Esophagus mucosa (tissue), 1 donor: ENCODE results near the gene NT5DC3. TPM values are rescaled to one million over a fixed set of nuclear protein-coding genes. Genes with fewer than 3 reads are reported as not detected.

Experiments used
- ATAC-seq: fragments of 200-7000 bp; cut with Tn5 transposase; one replicate; pipeline ENCODE4 v1.9.1; 2020
- total RNA-seq: library from RNA; stranded (reverse); gene quantifications from one replicate; pipeline ENCODE4 v1.2.4, GENCODE V29; 2023
- donor health status: DM: yes; HTN: yes; CAD: no.

The NT5DC3 gene
- total RNA-seq, 1 donor from 2014 or later, result 4.8 TPM

DNA sequence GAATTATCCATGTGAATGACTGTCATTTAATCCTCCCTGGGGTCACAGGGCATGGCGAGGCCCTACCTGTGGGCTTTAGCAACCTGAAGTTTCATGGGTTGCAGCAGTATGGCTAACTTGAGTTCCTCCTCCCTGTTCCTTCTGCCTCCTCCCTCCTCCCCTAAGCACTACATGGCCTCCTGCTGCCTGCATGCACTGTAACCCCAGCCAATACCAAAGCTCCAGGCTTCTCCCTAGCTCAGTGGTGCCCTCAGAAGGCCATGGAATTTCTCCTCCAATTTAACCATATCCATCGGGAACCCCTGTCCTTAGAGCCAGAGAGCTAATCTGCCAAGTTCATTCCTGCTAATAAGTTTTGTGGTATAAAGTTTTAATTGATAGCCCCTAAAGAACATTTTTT, 95.1 kb downstream of the NT5DC3 start:
- ATAC-seq, result peak; percentile 16

DNA sequence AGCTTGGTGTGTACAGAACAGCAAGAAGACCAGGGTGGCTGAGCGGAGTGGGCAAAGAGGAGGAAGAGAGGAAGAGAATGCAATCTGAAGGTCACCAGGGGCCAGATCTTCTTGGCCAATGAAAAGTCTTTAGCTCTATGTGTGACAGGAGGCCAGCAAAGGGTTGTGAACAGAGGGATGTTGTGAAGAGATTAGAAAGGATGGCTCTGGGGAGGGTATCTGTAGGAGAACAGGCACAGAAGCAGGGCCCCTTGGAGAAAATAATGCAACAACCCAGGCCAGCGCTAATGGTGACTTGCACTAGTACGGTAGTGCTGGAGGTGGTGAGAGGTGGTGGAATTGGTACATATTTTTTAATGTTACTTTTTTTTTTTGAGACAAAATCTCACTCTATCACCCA, 97.2 kb downstream of the NT5DC3 start:
- no peak for ATAC-seq

- peak; percentile 58 for ATAC-seq
Measured at GRCh38 chr12:103742349-103742932, 98.6 kb downstream of the NT5DC3 start.

DNA sequence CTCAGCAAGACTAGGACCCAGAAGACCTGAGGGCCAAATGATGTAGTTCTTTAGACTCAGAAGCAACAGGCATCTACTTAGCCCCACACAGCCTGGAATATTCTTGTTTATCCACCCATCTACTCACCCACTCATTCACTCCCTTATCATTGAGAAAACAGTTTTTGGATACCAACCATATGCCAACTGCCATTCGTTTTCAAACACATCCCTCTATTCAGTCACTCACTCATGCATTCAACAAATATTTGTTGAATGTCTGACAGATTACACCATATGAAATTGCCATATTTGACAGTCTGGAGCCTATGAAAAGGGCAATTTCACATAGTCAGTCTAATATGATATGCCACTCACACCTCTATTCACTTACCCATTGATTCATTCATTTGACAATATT, 103.2 kb downstream of the NT5DC3 start:
- ATAC-seq, result no peak

DNA sequence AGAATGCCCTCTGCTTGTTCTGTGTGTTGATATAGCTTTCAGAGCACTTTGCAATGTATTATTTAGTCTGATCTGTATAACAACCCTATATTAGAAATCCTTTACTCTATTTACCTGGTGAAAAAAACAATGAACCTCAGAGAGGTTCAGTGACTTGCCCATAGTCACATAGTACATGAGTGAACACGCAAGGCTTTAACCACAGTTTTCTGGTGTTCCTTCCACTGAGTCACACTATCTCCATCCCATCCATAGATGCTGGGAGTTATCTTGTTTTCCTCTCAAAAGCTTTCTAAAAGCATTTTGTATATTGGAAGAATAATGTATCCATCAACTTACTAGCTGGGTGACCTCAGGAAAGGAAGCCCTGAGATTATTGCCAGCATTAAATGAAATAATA, 104.5 kb downstream of the NT5DC3 start:
- ATAC-seq, result no peak

DNA sequence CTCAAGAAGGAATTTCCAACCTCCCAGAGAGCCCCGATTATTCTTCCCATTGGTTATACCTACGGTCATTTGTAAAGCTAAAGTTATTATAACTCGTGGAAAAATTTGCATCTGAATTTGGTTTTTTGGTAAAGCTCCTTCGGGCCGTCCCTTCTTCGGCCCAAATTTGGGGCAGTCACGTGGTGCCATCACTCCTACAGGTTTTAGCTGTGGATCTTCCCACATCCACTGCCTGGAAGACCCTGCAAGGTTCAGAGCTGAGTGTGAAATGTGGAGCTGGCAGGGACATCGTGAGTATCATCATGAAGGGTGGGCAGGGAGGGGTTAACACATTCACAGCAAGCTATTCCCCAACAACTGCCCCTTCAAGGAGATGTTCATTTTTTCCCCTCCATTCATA, 105.7 kb downstream of the NT5DC3 start:
- ATAC-seq, result no peak

DNA sequence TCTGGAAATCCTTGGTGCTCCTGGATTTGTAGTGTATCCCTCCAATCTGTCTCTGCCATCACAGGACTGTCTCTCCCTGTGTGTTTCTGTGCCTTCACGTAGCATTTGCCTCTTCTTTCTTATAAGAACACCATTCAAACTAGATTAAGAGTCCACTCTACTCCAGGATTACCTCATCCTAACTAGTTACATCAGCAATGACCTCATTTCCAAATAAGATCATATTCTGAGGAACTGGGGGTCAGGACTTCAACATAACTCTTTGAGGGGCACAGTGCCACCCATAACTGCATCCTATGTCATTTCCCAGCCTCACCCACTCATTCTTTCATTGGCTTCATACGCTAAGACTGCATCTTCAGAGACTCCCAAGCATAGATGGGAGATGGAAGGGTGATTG, 106.2 kb downstream of the NT5DC3 start:
- no peak for ATAC-seq

- no peak for ATAC-seq
Measured at GRCh38 chr12:103731539-103731938, 109.5 kb downstream of the NT5DC3 start.

DNA sequence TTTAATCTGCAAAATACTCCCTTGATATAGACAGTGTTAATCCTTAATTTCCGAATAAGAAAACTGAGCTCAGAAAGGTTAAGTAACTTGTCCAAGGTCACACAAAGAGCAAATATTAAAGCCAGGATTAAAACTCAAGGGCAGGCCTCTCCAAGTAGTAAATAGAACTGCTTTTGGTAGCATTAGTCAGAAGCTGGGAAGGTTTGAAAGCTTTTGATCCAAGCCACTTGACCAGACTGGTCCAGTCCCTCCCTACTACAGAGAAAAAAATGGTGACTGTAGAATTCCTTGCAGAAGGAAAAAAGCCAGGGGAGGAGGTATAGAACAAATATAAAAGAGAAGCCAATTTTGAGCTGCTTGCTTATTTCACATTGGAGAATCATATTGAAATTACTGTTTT, 111.5 kb downstream of the NT5DC3 start:
- peak; percentile 62 for ATAC-seq

DNA sequence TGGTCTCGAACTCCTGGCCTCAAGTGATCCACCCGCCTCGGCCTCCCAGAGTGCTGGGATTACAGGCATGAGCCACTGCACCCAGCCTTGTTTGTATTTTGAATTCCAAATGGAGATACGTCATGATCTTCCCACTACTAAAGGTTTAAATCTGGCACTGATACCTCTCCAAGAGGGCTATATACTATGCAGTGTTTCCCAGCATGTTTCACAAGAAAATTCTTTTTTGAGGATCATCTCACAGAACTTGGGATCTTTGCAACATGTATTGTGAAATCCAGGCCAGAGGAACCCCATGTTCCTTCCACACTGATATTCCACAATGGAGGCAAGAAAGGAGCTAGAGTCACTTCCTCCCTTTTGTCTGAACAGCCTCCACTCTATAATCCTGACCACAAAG, 112.7 kb downstream of the NT5DC3 start:
- ATAC-seq, result no peak

GRCh38 chr12:103727638-103728037, 113.4 kb downstream of the NT5DC3 start:
- no peak for ATAC-seq

GRCh38 chr12:103725398-103725797, 115.6 kb downstream of the NT5DC3 start:
- no peak for ATAC-seq

Other genes starting within 250 kb of the NT5DC3 start
- gene HSP90B1, start 89.2 kb upstream of the NT5DC3 start, total RNA-seq, result 219 TPM
- 20.4 TPM for gene TDG, start 124.6 kb upstream of the NT5DC3 start, total RNA-seq
- 0.88 TPM for gene GLT8D2, start 209.0 kb upstream of the NT5DC3 start, total RNA-seq
- 12.6 TPM for gene HCFC2, start 223.3 kb upstream of the NT5DC3 start, total RNA-seq